ENCODE results near the gene ACSL3.

GRCh38 chr2:222920657-222921186 is 59.9 kb downstream of the ACSL3 start:
- TF ChIP-seq CTCF (IDR thresholded peaks at IDR 0.05) (no peak), POLR2A (IDR thresholded peaks at IDR 0.05) (no peak), POLR2AphosphoS5 (IDR thresholded peaks at IDR 0.05) (no peak), EP300 (IDR thresholded peaks at IDR 0.05) (no peak)

All from sigmoid colon (tissue), 4 donors.